HCT116 (cell line): ENCODE measurements around the gene LMCD1. TPM values are rescaled to one million over a fixed set of nuclear protein-coding genes. Genes with fewer than 3 reads are reported as not detected.

Experiments
- ATAC-seq: fragments of 200-7000 bp; cut with Tn5 transposase; 2 replicates; pipeline ENCODE4 v1.9.1; 2020; ENCODE audit warnings: mild to moderate bottlenecking, moderate library complexity
- BruUV-seq: library from RNA; stranded (reverse); fragments of 400-500 nt; replicated peaks from 2 replicates; lab custom pipeline; 2021; lab: Mats Ljungman, UMichigan
- CTCF ChIA-PET: fragments of 300-600 bp; sonication (Branson Sonifier 250); formaldehyde crosslinking; loops from one replicate; lab custom pipeline; 2021; ENCODE audit warnings: antibody characterized with exemption; lab: Charles Lee
- POLR2A ChIA-PET: fragments of 300-600, 350-600 bp; sonication (Branson Sonifier 250); formaldehyde crosslinking; loops from one replicate; lab custom pipeline; 2021; ENCODE audit warnings: antibody characterized with exemption; lab: Charles Lee
- RAD21 ChIA-PET, 2 experiments: fragments of 300-600 bp; sonication (Branson Sonifier 250); formaldehyde crosslinking; loops; one replicate each; lab custom pipeline; 2023; ENCODE audit warnings: low total read pairs in 2 of 2; ENCODE audit not compliant: uncharacterized antibody in 2 of 2, unreplicated experiment in 2 of 2, low non-redundant PET in 1 of 2; lab: Charles Lee
- DNase-seq: peaks from one replicate; pipeline ENCODE4 v3.0.0-alpha.2; 2010; ENCODE audit warnings: low read depth, low spot score
- H2AFZ ChIP-seq: fragments of 200-600 bp; shearing (Covaris generic), sonication (generic); 2 replicates; pipeline ENCODE4 v1.6.1; 2017; ENCODE audit warnings: low read depth, mixed run types, mixed read lengths, antibody characterized with exemption, low read length; ENCODE audit not compliant: poor library complexity, severe bottlenecking
- H3K27ac ChIP-seq: 2 replicates; pipeline ENCODE4 v1.5.1; 2012; ENCODE audit warnings: low read depth, low read length
- H3K27me3 ChIP-seq: fragments of 200-600 bp; sonication (generic); 2 replicates; pipeline ENCODE4 v1.6.1; 2016; ENCODE audit warnings: mixed run types, low read length, mixed read lengths; ENCODE audit not compliant: insufficient read depth
- H3K36me3 ChIP-seq, 2 experiments: fragments of 200-500 bp in 1 of 2; fragments of 200-600 bp in 1 of 2; sonication (Bioruptor generic) in 1 of 2; sonication (generic) in 1 of 2; 2 replicates each; pipeline versions ENCODE4 v1.5.1 to v1.6.1; 2014 to 2016; ENCODE audit warnings: low read length in 2 of 2, inconsistent platforms in 1 of 2, mixed read lengths in 1 of 2, mixed run types in 1 of 2; ENCODE audit not compliant: insufficient read depth in 2 of 2, control insufficient read depth in 1 of 2
- H3K4me1 ChIP-seq, 2 experiments: fragments of 200-600 bp in 1 of 2; sonication (generic) in 1 of 2; 2 replicates each; pipeline versions ENCODE4 v1.5.1 to v1.6.1; 2012 to 2017; ENCODE audit warnings: low read length in 2 of 2, inconsistent platforms in 1 of 2, mild to moderate bottlenecking in 1 of 2, mixed read lengths in 1 of 2, mixed run types in 1 of 2, moderate library complexity in 1 of 2; ENCODE audit not compliant: insufficient read depth in 2 of 2, control insufficient read depth in 1 of 2
- H3K4me2 ChIP-seq: fragments of 200-600 bp; sonication (generic); 2 replicates; pipeline ENCODE4 v1.6.1; 2017; ENCODE audit warnings: mixed run types, low read length, mixed read lengths
- H3K4me3 ChIP-seq, 2 experiments: fragments of 200-600 bp in 1 of 2; sonication (generic) in 1 of 2; replicated peaks in 1 of 2; 2 replicates each; pipeline ENCODE4 v1.5.1; 2011 to 2016; ENCODE audit warnings: low read length in 2 of 2, control low read depth in 1 of 2, low read depth in 1 of 2, mild to moderate bottlenecking in 1 of 2, mixed read lengths in 1 of 2, mixed run types in 1 of 2
- H3K79me2 ChIP-seq: fragments of 200-600 bp; sonication (generic); 2 replicates; pipeline ENCODE4 v1.6.1; 2017; ENCODE audit warnings: mild to moderate bottlenecking, mixed run types, low read length, moderate library complexity, mixed read lengths; ENCODE audit not compliant: insufficient read depth
- H3K9ac ChIP-seq: fragments of 200-600 bp; sonication (generic); 2 replicates; pipeline ENCODE4 v1.6.1; 2016; ENCODE audit warnings: low read length, mixed read lengths
- H3K9me2 ChIP-seq: fragments of 200-600 bp; sonication (generic), shearing (Covaris generic); 2 replicates; pipeline ENCODE4 v1.6.1; 2017; ENCODE audit warnings: mixed run types, mild to moderate bottlenecking, moderate library complexity; ENCODE audit not compliant: insufficient read depth
- H3K9me3 ChIP-seq, 2 experiments: fragments of 200-500 bp in 1 of 2; fragments of 200-600 bp in 1 of 2; sonication (Bioruptor generic) in 1 of 2; sonication (generic) in 1 of 2; 2 replicates each; pipeline ENCODE4 v1.6.1; 2014 to 2017; ENCODE audit warnings: low read length in 2 of 2, mixed read lengths in 2 of 2, inconsistent platforms in 1 of 2, low read depth in 1 of 2, mild to moderate bottlenecking in 1 of 2, mixed run types in 1 of 2, moderate library complexity in 1 of 2; ENCODE audit not compliant: control insufficient read depth in 1 of 2, insufficient read depth in 1 of 2
- H4K20me1 ChIP-seq: fragments of 200-600 bp; sonication (generic), shearing (Covaris generic); 2 replicates; pipeline ENCODE4 v1.6.1; 2017; ENCODE audit warnings: mixed run types, mild to moderate bottlenecking, moderate library complexity; ENCODE audit not compliant: insufficient read depth
- CBX3 ChIP-seq: IDR thresholded peaks from 2 replicates; pipeline ENCODE4 v1.6.1; 2012; ENCODE audit warnings: low read depth
- ELF1 ChIP-seq: IDR thresholded peaks from 2 replicates; pipeline ENCODE4 v1.6.1; 2012; ENCODE audit warnings: low read depth, borderline replicate concordance
- EZH2 ChIP-seq: fragments of 200-600 bp; sonication (generic); IDR thresholded peaks from 2 replicates; pipeline ENCODE4 v1.6.1; 2017; ENCODE audit warnings: antibody characterized with exemption, mixed run types
- EZH2phosphoT487 ChIP-seq: fragments of 200-600 bp; IDR thresholded peaks from 2 replicates; pipeline ENCODE4 v1.6.1; 2018; ENCODE audit warnings: antibody characterized with exemption, borderline replicate concordance
- FOSL1 ChIP-seq: IDR thresholded peaks from 2 replicates; pipeline ENCODE4 v1.6.1; 2012; ENCODE audit warnings: low read depth
- POLR2AphosphoS5 ChIP-seq: IDR thresholded peaks from 2 replicates; pipeline ENCODE4 v1.6.1; 2011; ENCODE audit warnings: mild to moderate bottlenecking, low read depth, low read length, moderate library complexity
- RAD21 ChIP-seq: IDR thresholded peaks from 2 replicates; pipeline ENCODE4 v1.6.1; 2012; ENCODE audit warnings: low read depth, mild to moderate bottlenecking
- SIN3A ChIP-seq: IDR thresholded peaks from 2 replicates; pipeline ENCODE4 v1.6.1; 2012; ENCODE audit warnings: low read depth
- SP1 ChIP-seq: IDR thresholded peaks from 2 replicates; pipeline ENCODE4 v1.6.1; 2012; ENCODE audit warnings: low read depth
- SRF ChIP-seq: IDR thresholded peaks from 2 replicates; pipeline ENCODE4 v1.6.1; 2012; ENCODE audit warnings: low read depth
- YY1 ChIP-seq: IDR thresholded peaks from 2 replicates; pipeline ENCODE4 v1.6.1; 2011; ENCODE audit warnings: low read length, low read depth, moderate library complexity, mild to moderate bottlenecking; ENCODE audit not compliant: insufficient replicate concordance; ENCODE audit errors: extremely low read depth
- ZNF274 ChIP-seq: fragments of 200-500 bp; sonication (Bioruptor generic); IDR thresholded peaks from 2 replicates; pipeline ENCODE4 v1.6.1; 2014; ENCODE audit warnings: mild to moderate bottlenecking, low read depth, low read length, inconsistent platforms
- intact Hi-C: fragments of 100-400 bp; cut with micrococcal nuclease; formaldehyde crosslinking; loops from 2 replicates; pipeline ENCODE4 v1.10.0; 2022
- total RNA-seq: library from RNA; stranded (reverse); gene quantifications from one replicate; pipeline ENCODE4 v1.2.1, GENCODE V29; 2021; ENCODE audit not compliant: unreplicated experiment
- TF ChIP-seq, protein P1 (sequence below): IDR thresholded peaks from 2 replicates; pipeline ENCODE4 v1.6.1; 2012; ENCODE audit warnings: low read depth
- TF ChIP-seq, protein P2 (sequence below): IDR thresholded peaks from 2 replicates; pipeline ENCODE4 v1.6.1; 2012
- TF ChIP-seq, protein P3 (sequence below): IDR thresholded peaks from 2 replicates; pipeline ENCODE4 v1.6.1; 2012

LMCD1 gene
- total RNA-seq, 1 experiment from 2014 or later = 4.6 TPM

DNA sequence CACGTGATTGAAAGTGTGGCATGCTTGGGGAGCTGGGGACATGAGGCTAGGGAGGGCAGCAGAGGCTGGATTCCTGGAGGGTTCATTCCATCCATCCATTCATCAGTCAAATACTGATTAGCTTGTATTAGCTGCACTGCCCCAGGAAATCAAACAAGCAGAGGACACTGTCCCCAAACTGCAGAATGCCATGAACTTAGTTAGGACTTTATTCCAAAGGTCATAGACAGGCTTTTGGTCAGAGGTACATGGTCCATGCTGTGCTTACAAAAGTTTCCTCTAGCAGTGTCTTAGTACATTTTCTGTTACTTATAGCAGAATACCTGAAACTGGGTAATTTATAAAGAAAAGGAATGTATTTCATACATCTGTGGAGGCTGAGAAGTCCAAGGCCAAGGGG lies 47.7 kb downstream of the LMCD1 start (continued):
- TF ChIP-seq, protein P1, sequence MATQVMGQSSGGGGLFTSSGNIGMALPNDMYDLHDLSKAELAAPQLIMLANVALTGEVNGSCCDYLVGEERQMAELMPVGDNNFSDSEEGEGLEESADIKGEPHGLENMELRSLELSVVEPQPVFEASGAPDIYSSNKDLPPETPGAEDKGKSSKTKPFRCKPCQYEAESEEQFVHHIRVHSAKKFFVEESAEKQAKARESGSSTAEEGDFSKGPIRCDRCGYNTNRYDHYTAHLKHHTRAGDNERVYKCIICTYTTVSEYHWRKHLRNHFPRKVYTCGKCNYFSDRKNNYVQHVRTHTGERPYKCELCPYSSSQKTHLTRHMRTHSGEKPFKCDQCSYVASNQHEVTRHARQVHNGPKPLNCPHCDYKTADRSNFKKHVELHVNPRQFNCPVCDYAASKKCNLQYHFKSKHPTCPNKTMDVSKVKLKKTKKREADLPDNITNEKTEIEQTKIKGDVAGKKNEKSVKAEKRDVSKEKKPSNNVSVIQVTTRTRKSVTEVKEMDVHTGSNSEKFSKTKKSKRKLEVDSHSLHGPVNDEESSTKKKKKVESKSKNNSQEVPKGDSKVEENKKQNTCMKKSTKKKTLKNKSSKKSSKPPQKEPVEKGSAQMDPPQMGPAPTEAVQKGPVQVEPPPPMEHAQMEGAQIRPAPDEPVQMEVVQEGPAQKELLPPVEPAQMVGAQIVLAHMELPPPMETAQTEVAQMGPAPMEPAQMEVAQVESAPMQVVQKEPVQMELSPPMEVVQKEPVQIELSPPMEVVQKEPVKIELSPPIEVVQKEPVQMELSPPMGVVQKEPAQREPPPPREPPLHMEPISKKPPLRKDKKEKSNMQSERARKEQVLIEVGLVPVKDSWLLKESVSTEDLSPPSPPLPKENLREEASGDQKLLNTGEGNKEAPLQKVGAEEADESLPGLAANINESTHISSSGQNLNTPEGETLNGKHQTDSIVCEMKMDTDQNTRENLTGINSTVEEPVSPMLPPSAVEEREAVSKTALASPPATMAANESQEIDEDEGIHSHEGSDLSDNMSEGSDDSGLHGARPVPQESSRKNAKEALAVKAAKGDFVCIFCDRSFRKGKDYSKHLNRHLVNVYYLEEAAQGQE = no peak
- TF ChIP-seq, protein P2, sequence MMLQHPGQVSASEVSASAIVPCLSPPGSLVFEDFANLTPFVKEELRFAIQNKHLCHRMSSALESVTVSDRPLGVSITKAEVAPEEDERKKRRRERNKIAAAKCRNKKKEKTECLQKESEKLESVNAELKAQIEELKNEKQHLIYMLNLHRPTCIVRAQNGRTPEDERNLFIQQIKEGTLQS = no peak
- no peak for TF ChIP-seq FOSL1

DNA sequence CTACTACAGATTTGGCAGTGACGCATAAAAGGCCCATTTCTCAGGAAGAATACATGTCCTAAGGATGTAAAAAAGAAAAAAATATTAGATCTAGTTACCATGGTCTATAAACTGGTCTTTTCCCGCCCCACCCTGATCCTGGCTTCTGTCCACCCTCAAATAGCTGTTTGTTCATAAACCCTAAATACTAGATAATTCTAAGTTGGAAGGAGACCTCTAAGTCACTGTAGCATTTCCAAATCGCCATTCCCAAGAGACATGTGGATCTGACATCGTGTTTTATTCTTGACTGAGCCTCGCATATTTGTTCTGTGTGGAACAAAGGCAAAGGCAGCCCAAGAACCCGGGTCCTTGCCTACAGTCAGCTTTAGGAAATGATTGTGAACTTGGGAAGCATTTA lies 49.0 kb downstream of the LMCD1 start:
- DNase-seq = no peak
- intact Hi-C loops = no loop called here
- H2AFZ ChIP-seq = no peak overlapping the region
- H3K27ac ChIP-seq = no peak overlapping the region
- ChIA-PET POLR2A (no interaction called here), RAD21 (no interaction called here), CTCF (no interaction called here)
- no peaks in the 10 kb centered on the region for H3K9me2 ChIP-seq
- H3K79me2 ChIP-seq = no peaks in the 10 kb centered on the region
- no TSS peak for BruUV-seq
- H3K36me3 ChIP-seq = no peaks in the 10 kb centered on the region
- no peaks in the 10 kb centered on the region for H3K4me1 ChIP-seq
- H3K4me2 ChIP-seq = no peak overlapping the region
- no peak overlapping the region for H3K9ac ChIP-seq
- no peaks in the 10 kb centered on the region for H4K20me1 ChIP-seq
- H3K4me3 ChIP-seq = no peak overlapping the region
- ATAC-seq = no peak
- H3K27me3 ChIP-seq = no peaks in the 10 kb centered on the region
- TF ChIP-seq SIN3A (no peak), EZH2phosphoT487 (no peak), CBX3 (no peak), YY1 (no peak), SP1 (no peak), EZH2 (no peak), ZNF274 (no peak), RAD21 (no peak), ELF1 (no peak), POLR2AphosphoS5 (no peak), SRF (no peak)
- TF ChIP-seq, protein P3, sequence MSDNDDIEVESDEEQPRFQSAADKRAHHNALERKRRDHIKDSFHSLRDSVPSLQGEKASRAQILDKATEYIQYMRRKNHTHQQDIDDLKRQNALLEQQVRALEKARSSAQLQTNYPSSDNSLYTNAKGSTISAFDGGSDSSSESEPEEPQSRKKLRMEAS = no peak
- H3K9me3 ChIP-seq = no peaks in the 10 kb centered on the region
